ENCODE data around the gene RNF130.

Gene RNF130

DNA sequence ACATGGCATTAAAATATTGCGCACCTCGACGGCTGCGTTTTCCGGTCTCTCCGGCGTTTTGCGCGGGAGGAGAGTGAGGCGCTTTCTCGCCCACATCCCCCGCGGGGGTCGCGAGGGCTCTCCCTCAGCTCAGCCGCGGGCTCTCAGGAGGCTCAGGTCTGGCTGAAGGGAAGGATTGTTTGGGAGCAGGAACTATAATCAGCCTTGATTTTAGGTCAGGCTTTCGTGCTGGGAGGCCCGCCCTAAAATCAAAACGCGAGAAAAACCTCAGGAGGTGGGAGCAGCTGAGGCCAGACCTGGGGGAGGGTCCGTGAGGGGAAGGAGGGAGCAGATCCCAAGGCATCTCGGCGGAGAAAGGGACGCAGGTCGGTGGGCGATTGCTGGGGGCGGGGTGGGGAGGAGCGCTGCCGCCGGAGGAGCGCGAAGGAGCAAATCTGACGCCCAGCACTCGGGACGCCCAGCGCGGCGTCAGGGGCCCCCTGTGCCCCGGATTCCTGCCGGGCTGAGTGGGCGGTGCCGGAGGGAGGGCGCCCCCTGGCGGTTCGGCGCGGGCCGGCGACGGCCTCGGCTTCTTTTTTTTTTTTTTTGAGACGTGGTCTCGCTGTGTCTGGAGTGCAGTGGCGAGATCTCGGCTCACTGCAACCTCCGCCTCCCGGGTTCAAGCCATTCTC, 18.7 kb upstream of the RNF130 start:
- ChIA-PET POLR2A (no interaction called here), CTCF (interaction anchor here (0.6 to 2.4 kb wide), 11 partner anchors 9 to 498 kb away, joined by 3 to 9 read pairs (median 4); no protein-coding TSS in a partner anchor)
- Histone ChIP-seq H3K36me3 (ENCODE audit: control insufficient read depth in 2 of 2, insufficient read depth in 1 of 2, low read length in 2 of 2) (no peaks in the 10 kb centered on the region), H3K4me1 (ENCODE audit: control insufficient read depth, insufficient read depth, low read length) (no peaks in the 10 kb centered on the region; the same call in 1 of the 2 replicates), H3K4me3 (ENCODE audit: low read depth, low read length) (peak overlapping the region; percentile 43), H3K9me3 (ENCODE audit: control insufficient read depth, insufficient read depth, low read depth, low read length) (no peaks in the 10 kb centered on the region), H3K27ac (ENCODE audit: extremely low read depth, low read depth, low read length) (peak overlapping the region; percentile 43)
- TF ChIP-seq, protein P1, sequence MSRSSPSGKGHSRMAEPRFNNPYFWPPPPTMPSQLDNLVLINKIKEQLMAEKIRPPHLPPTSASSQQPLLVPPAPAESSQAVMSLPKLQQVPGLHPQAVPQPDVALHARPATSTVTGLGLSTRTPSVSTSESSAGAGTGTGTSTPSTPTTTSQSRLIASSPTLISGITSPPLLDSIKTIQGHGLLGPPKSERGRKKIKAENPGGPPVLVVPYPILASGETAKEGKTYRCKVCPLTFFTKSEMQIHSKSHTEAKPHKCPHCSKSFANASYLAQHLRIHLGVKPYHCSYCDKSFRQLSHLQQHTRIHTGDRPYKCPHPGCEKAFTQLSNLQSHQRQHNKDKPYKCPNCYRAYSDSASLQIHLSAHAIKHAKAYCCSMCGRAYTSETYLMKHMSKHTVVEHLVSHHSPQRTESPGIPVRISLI (tag by site-specific recombination; IDR thresholded peaks at IDR 0.05) = peak; percentile 94
- peak; percentile 58; the same call in 1 of the 2 replicates for TF ChIP-seq ZNF24 (tag by site-specific recombination; IDR thresholded peaks at IDR 0.05)
- TF ChIP-seq KLF8 (tag by site-specific recombination; IDR thresholded peaks at IDR 0.05) = peak; percentile 83
- TF ChIP-seq ZNF830 (tag by site-specific recombination; IDR thresholded peaks at IDR 0.05; ENCODE audit: low read depth) = no peak
- peak; percentile 87 for TF ChIP-seq SP2 (tag by site-specific recombination; IDR thresholded peaks at IDR 0.05)
- TF ChIP-seq, protein P2, sequence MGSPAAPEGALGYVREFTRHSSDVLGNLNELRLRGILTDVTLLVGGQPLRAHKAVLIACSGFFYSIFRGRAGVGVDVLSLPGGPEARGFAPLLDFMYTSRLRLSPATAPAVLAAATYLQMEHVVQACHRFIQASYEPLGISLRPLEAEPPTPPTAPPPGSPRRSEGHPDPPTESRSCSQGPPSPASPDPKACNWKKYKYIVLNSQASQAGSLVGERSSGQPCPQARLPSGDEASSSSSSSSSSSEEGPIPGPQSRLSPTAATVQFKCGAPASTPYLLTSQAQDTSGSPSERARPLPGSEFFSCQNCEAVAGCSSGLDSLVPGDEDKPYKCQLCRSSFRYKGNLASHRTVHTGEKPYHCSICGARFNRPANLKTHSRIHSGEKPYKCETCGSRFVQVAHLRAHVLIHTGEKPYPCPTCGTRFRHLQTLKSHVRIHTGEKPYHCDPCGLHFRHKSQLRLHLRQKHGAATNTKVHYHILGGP (tag by site-specific recombination; IDR thresholded peaks at IDR 0.05) = no peak
- TF ChIP-seq KLF9 (tag by site-specific recombination; IDR thresholded peaks at IDR 0.05; ENCODE audit: low read depth) = peak; percentile 95
- TF ChIP-seq, protein P3, sequence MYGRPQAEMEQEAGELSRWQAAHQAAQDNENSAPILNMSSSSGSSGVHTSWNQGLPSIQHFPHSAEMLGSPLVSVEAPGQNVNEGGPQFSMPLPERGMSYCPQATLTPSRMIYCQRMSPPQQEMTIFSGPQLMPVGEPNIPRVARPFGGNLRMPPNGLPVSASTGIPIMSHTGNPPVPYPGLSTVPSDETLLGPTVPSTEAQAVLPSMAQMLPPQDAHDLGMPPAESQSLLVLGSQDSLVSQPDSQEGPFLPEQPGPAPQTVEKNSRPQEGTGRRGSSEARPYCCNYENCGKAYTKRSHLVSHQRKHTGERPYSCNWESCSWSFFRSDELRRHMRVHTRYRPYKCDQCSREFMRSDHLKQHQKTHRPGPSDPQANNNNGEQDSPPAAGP (tag by site-specific recombination; IDR thresholded peaks at IDR 0.05) = peak; percentile 82
- TF ChIP-seq ZNF121 (tag by site-specific recombination; IDR thresholded peaks at IDR 0.05) = no peak
- TF ChIP-seq, protein P4, sequence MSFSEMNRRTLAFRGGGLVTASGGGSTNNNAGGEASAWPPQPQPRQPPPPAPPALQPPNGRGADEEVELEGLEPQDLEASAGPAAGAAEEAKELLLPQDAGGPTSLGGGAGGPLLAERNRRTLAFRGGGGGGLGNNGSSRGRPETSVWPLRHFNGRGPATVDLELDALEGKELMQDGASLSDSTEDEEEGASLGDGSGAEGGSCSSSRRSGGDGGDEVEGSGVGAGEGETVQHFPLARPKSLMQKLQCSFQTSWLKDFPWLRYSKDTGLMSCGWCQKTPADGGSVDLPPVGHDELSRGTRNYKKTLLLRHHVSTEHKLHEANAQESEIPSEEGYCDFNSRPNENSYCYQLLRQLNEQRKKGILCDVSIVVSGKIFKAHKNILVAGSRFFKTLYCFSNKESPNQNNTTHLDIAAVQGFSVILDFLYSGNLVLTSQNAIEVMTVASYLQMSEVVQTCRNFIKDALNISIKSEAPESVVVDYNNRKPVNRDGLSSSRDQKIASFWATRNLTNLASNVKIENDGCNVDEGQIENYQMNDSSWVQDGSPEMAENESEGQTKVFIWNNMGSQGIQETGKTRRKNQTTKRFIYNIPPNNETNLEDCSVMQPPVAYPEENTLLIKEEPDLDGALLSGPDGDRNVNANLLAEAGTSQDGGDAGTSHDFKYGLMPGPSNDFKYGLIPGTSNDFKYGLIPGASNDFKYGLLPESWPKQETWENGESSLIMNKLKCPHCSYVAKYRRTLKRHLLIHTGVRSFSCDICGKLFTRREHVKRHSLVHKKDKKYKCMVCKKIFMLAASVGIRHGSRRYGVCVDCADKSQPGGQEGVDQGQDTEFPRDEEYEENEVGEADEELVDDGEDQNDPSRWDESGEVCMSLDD (tag by site-specific recombination; IDR thresholded peaks at IDR 0.05) = peak; percentile 84
- TF ChIP-seq, protein P5, sequence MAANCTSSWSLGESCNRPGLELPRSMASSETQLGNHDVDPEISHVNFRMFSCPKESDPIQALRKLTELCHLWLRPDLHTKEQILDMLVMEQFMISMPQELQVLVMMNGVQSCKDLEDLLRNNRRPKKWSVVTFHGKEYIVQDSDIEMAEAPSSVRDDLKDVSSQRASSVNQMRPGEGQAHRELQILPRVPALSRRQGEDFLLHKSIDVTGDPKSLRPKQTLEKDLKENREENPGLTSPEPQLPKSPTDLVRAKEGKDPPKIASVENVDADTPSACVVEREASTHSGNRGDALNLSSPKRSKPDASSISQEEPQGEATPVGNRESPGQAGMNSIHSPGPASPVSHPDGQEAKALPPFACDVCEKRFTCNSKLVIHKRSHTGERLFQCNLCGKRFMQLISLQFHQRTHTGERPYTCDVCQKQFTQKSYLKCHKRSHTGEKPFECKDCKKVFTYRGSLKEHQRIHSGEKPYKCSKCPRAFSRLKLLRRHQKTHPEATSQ (tag by site-specific recombination; IDR thresholded peaks at IDR 0.05) = peak; percentile 57; the same call in 1 of the 2 replicates
- TF ChIP-seq ZFP69B (tag by site-specific recombination; IDR thresholded peaks at IDR 0.05) = peak; percentile 71; the same call in 1 of the 2 replicates
- TF ChIP-seq ZNF654 (tag by site-specific recombination; IDR thresholded peaks at IDR 0.05; ENCODE audit: low read depth) = peak; percentile 29
- TF ChIP-seq, protein P6, sequence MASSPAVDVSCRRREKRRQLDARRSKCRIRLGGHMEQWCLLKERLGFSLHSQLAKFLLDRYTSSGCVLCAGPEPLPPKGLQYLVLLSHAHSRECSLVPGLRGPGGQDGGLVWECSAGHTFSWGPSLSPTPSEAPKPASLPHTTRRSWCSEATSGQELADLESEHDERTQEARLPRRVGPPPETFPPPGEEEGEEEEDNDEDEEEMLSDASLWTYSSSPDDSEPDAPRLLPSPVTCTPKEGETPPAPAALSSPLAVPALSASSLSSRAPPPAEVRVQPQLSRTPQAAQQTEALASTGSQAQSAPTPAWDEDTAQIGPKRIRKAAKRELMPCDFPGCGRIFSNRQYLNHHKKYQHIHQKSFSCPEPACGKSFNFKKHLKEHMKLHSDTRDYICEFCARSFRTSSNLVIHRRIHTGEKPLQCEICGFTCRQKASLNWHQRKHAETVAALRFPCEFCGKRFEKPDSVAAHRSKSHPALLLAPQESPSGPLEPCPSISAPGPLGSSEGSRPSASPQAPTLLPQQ (tag by site-specific recombination; IDR thresholded peaks at IDR 0.05) = peak; percentile 69
- 0 out of 2 replicates have a peak, but pooled peaks have one; percentile 69 for TF ChIP-seq ZBTB1 (tag by site-specific recombination; IDR thresholded peaks at IDR 0.05)
- TF ChIP-seq, protein P7, sequence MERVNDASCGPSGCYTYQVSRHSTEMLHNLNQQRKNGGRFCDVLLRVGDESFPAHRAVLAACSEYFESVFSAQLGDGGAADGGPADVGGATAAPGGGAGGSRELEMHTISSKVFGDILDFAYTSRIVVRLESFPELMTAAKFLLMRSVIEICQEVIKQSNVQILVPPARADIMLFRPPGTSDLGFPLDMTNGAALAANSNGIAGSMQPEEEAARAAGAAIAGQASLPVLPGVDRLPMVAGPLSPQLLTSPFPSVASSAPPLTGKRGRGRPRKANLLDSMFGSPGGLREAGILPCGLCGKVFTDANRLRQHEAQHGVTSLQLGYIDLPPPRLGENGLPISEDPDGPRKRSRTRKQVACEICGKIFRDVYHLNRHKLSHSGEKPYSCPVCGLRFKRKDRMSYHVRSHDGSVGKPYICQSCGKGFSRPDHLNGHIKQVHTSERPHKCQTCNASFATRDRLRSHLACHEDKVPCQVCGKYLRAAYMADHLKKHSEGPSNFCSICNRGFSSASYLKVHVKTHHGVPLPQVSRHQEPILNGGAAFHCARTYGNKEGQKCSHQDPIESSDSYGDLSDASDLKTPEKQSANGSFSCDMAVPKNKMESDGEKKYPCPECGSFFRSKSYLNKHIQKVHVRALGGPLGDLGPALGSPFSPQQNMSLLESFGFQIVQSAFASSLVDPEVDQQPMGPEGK (tag by site-specific recombination; IDR thresholded peaks at IDR 0.05) = peak; percentile 98
- TF ChIP-seq GLIS1 (tag by site-specific recombination; IDR thresholded peaks at IDR 0.05) = peak; percentile 58
- peak; percentile 65; the same call in 1 of the 2 replicates for TF ChIP-seq ZNF600 (tag by site-specific recombination; IDR thresholded peaks at IDR 0.05)
- TF ChIP-seq ZBTB17 (tag by site-specific recombination; IDR thresholded peaks at IDR 0.05) = peak; percentile 85
- TF ChIP-seq ZNF138 (tag by site-specific recombination; IDR thresholded peaks at IDR 0.05; ENCODE audit: borderline replicate concordance) = no peak
- TF ChIP-seq GLIS2 (tag by site-specific recombination; IDR thresholded peaks at IDR 0.05) = peak; percentile 98
- TF ChIP-seq, protein P8, sequence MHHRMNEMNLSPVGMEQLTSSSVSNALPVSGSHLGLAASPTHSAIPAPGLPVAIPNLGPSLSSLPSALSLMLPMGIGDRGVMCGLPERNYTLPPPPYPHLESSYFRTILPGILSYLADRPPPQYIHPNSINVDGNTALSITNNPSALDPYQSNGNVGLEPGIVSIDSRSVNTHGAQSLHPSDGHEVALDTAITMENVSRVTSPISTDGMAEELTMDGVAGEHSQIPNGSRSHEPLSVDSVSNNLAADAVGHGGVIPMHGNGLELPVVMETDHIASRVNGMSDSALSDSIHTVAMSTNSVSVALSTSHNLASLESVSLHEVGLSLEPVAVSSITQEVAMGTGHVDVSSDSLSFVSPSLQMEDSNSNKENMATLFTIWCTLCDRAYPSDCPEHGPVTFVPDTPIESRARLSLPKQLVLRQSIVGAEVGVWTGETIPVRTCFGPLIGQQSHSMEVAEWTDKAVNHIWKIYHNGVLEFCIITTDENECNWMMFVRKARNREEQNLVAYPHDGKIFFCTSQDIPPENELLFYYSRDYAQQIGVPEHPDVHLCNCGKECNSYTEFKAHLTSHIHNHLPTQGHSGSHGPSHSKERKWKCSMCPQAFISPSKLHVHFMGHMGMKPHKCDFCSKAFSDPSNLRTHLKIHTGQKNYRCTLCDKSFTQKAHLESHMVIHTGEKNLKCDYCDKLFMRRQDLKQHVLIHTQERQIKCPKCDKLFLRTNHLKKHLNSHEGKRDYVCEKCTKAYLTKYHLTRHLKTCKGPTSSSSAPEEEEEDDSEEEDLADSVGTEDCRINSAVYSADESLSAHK (tag by site-specific recombination; IDR thresholded peaks at IDR 0.05) = 0 out of 2 replicates have a peak, but pooled peaks have one; percentile 30

Data from HEK293 (cell line).